Effector CD8-positive, alpha-beta T cell (primary cell): ENCODE results near the gene GNG14.
"Not testable (repeated sequence)": the region's sequence is repeated elsewhere in the genome, so short reads cannot be mapped to it uniquely, and the experiment has no call there.

ENCODE experiments used
- DNase-seq: peaks from one replicate; lab custom pipeline; 2025; lab: John Stamatoyannopoulos, UW

Gene GNG14

DNA sequence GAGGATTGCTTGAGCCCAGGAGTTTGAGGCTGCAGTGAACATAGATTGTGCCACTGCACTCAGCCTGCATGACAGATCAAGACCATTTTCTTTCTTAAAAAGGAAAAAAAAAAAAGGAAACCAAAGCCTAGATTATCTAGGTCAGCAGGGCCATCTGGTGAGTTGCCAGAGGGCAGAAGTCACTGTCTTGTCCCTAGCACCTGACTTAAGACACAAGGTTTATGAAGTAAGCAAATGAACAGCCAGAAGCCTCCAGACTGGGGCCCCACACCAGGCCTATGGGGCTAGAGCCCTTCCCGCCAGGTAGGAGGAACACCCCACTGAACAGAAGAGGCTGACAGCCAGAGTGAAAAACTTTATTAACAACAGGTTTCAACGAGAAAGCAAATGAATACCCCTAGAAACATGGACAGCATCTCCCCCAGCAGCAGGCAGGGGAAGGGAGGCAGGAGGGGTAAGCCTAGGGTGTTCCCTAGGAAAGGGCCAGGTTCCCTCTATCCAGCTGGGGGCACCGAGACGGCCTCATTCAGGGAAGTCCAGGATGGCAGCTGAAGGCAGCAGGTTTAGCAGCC lies 20.0 kb upstream of the GNG14 start:
- DNase-seq, result no peak

DNA sequence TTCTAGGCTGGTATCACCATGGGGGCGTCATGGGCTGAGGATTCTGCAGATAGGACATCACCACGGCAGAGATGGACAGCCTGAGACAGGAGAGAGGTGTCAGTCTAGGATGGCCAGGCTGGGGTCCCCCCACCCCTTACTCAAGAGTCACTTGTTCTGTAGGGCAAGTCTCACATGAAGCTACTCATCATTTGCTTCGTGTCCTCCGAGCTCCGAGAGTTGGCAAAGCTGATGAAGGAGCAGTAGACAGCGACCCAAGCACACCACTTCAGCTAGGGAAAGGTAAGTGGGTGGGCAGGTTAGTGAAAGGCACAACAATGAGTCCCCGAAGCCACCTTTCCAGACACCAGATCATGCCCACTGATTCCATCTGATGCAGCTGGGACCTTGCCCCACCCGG lies 19.5 kb upstream of the GNG14 start:
- DNase-seq, result no peak

DNA sequence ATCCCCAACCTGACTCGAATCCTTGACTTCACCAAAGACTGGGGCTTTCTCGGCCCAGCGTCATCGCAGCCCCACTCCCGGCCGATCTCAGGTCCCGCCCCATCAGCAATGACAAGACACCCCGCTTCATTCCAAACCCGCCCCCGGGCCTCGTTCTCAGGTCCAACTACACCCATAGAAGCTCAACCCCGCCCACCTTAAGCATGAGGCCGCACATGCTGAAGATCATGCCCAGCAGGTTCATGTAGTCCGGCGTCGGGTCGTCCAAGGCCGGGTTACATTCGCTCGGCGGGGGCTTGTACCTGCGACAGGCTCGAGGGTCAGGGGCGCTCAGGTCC lies 18.9 kb upstream of the GNG14 start:
- peak; percentile 74 for DNase-seq

DNA sequence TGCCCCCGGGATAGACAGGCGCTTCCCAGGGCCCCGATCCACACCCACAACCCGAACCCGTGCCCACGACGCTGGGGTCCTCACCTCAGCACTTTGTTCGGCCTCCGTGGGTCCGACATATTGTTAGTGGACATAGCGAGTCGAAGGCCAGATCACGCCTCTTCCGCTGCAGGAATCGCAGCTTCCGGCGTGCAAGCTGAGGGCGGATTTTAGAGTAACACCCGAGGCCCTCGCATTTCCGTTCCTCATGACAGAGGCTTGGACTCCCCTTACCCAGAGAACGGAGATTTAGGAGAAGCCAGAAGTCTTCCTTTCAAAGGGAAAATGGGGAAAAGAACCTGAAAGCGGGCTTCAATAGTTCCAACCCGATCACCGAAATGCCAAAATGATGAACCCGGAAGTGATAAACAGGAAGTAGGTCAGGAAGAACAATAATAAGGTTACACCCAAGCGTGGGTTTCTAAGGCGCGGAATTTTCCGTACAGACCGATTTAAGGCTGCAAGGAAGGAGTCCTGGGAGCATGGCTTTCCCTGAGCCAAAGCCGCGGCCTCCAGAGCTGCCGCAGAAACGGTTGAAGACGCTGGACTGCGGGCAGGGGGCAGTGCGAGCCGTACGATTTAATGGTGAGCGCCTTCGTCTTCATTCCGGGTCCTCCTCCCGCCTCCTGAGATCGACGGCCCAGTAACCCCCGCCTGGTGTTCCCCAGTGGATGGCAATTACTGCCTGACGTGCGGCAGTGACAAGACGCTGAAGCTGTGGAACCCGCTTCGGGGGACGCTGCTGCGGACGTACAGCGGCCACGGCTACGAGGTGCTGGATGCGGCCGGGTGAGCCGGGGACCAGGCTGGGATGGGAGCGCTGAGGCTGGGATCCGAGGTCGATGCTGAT lies 18.3 kb upstream of the GNG14 start:
- peak; percentile 54 for DNase-seq

DNA sequence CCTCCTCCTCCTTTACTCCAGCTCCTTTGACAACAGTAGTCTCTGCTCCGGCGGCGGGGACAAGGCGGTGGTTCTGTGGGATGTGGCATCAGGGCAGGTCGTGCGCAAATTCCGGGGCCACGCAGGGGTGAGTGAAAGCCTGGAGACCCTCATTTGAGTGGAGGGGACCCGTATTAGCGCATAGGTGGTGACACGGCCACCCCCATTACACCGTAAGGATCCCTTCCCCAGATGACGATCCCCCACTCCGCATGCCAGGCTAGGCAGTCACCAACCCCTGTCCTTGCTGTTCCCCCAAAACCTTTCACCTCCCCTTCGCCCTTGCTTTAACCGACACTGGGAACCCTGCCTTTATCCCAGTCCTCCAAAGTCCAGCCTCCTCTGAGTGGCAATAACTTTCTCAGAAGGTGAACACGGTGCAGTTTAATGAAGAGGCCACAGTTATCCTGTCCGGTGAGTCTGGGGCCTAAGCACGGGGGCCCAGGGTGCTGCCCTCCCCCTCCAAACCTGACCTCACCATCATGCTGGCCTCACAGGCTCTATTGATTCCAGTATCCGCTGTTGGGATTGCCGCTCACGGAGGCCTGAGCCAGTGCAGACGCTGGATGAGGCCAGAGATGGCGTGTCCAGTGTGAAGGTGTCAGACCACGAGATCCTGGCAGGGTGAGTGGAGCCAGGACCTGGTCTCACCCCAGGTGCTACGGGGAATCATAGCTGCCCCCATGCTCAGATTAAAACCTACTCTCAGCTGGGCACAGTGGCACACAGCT lies 17.5 kb upstream of the GNG14 start:
- no peak for DNase-seq

DNA sequence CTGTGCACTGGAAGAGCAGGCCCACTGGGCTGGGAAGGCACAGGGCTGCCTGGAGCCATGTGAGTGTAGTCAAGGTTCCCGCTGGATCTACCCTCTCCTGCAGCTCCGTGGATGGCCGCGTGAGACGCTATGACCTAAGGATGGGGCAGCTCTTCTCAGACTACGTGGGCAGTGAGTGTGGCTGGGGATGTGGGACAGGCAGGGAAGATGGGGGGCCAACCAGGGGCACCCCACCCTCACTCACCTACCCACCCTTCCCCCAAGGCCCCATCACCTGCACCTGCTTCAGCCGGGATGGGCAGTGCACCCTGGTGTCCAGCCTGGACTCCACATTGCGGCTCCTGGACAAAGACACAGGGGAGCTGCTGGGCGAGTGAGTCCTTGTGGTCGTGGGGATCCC lies 15.1 kb upstream of the GNG14 start:
- DNase-seq, result no peak

DNA sequence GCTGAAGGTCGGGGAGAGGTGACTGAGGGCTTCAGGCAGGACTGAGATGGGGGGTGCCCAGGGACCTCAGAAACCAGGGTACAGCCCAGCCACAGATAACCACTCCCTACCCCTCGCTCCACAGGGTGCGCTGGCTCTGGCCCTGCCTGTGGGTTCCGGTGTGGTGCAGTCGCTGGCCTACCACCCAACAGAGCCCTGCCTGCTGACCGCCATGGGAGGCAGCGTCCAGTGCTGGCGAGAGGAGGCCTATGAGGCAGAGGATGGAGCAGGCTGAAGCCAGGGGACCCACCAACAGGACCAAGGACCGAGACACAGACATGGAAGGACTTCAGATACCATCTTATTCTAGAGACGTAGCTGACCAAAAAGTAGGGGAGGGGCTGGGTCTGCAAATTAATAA lies 12.4 kb upstream of the GNG14 start:
- no peak for DNase-seq

DNA sequence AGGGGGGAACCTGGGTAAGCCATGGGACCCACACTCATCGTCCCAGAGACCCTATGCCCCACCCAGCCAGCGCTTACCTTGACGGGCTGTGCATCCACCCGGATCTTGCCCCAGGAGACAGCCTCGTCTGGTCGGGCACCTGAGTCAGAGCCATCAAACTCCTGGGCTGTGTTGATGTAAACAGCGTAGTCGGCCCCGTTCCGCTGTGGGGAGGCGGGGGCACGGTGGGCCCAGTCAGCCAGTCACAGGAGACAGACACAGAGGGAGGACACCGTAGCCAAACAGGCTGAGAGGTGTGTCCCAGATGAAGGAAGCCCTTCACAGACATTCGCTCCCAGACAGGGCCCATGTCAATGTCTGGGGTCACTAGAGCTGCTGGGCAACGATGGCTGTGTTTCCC lies 11.9 kb upstream of the GNG14 start:
- no peak for DNase-seq

DNA sequence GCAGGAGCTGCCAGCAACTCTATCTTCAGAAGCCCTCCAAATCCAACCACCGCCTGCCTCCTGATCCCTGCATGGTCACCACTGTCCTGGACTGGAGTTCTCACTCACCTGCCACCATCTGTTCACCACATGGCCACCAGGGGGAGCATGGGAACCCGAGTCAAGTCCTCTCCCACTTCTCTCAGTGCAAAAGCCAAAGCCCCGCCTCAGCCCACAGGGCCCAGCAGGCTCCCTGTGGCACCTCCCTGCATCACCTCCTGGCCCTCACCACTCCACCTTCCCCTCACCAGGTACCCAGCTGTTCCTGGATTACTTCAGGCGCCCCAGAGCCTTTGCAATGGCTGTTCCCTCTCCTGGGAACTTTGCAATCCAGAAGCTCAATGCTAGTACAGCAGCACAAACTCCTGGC lies 11.4 kb upstream of the GNG14 start:
- peak; percentile 76 for DNase-seq

DNA sequence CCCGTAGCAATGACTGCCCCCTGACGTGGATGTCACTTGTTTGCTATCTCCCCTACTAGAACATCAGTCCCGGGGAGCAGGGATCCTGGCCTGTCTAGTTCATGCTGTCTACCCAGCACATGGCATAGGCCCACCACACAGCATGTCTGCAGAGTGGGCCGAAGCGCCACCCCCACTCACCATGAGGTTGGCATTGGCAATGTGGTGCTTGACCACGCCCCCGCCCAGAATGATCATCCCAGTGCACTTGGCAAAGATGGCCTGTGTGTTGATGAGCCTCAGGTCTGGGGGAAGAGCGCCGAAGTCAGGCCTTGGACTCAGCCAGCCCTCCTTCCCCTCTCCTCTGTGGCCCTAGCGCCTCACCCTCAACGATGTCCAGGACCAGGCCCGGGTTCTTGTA lies 10.9 kb upstream of the GNG14 start:
- DNase-seq, result no peak

DNA sequence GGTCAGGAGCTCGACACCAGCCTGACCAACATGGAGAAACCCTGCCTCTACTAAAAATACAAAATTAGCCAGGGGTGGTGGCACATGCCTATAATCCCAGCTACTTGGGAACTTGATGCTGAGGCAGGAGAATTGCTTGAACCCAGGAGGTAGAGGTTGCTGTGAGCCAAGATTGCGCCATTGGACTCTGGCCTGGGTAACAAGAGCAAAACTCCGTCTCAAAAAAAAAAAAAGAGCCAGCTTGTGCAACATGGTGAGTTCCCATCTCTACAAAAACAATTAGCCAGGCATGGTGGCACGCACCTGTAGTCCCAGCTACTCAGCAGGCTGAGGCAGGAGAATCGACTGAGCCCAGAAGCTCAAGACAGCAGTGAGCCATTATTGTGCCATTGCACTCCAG lies 9.8 kb upstream of the GNG14 start:
- DNase-seq, result not testable (repeated sequence)

DNA sequence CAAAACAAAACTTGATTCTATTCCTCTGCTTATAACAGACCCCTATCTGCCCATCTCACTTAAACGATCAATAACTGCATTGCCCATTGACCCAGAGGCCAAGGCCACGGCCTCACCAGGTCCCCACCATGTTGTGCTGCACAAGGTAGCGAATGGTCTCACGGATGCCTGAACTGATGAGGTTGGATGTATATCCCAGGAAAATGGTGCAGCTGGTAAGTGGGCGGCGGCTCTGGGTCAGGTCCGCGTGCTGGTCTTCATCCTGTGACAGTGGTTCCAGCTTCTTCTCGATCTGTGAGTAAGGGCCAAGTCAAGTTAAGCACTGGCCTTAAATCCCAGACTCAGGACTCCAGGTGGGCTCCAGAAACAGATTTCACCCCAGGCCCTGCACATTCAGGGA lies 7.8 kb upstream of the GNG14 start:
- DNase-seq, result no peak

DNA sequence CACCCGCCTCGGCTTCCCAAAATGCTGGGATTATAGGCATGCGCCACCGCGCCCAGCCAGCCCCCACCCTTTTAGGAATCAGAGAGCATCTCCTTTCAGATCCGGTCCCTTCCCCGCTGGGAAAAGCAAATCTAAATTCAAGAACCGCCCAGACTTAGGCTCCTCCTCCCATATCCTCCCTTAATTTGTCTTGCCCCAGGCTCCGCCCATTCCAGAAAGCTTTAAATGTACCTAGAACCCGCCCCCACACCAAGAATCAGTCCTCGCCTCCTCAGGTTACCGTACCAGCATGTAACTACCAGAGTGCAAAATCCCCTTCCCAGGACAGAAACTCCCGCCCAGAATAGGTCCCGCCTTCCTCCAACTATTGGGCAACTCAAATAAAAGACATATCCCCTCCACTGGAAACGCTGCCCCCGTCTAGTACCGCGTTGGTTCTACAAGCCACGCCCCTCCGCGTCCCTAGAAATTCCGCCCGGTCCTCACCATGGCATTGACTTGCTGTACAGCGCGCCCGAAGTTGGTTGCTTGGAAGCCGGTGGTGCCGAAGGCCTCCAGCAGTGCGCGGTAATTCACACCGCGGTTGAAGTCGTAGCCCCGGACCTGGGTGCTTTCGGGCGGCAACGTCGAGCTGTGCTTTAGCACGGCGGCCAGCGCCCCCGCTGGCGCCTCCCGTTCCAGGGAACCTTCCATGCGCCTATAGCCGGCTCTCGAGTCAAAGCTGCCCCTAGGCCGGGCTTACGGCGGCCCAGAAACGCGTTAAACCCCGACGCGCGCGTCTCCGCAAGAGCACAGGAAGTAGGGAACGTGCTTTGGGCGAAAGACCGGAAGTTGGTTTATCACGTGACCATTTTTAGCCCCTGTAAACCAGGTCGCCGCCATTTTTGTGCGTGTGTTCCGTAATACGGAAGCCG lies 6.5 kb upstream of the GNG14 start, which contains the start of gene DHPS:
Gene DHPS, minus strand, starts transcription at position 807 of the 914 bp plus-strand sequence. Its CDS starts 114 bp downstream, at position 693.
- peak; percentile 83 for DNase-seq

DNA sequence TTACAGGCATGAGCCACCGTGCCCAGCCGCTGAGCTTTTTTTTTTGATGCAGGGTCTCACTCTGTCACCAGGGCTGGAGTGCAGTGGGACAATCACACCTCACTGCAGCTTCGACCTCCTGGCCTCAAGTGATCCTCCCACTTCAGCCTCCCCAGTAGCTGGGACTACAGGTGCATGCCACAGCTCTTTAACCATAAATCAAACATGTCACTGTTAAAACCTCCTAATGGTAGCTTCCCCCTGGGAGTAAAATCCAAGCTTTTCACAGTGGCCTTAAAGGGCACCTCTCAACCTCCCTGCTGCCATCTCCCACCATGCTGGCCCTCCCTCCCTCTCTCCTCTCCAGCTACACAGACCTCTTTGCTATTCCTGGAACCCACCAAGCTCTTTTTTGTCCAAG lies 2.0 kb upstream of the GNG14 start:
- no peak for DNase-seq

DNA sequence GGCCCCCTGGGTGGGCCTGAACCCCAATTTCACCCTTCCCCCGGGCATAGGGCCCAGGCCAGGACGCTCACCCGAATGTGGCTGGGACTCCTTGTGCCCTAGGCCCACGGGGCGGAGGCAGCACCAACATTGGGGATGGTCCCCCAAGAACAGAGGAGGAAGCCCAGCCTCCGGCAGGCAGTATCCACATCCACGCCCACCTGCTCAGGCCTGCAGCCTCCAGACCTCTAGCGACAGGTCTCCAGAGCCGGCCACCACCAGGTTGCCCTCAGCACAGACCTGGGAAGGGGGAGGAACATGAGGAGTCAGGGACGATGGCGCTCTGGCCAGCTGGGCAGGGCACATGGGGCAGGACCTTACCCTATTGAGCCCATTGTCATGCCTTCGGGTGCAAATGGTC lies 1.2 kb downstream of the GNG14 start:
- no peak for DNase-seq

DNA sequence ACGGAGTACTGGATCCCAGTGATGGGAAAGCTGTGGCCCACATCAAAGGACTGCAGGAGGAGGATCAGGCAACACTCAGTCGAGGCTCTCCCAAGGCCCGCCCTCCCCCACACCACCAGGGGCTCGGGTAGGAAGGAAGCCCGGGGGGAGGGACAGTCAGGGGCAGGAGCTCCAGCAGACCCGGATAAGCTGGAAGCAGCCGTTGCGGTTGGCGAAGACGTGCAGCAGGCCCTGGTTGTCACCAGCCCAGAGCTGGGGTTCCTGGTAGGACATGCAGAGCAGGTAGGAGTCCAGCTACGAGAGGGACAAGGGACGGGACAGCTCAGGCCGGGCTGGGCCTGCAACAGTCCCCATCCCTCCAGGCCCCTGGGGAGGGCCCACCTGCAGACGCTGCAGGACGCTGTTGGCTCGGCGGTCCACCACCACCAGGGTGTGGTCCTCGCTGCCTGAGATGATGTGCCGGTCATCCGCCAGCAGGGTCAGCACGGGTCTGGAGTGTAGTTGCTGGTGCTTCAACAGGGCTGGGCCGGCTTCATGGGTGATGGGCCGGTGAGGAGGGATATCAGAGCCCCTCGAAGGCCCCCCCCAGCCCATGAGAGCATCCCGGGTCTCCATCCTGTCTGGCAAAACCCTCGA lies 1.9 kb downstream of the GNG14 start:
- no peak for DNase-seq

DNA sequence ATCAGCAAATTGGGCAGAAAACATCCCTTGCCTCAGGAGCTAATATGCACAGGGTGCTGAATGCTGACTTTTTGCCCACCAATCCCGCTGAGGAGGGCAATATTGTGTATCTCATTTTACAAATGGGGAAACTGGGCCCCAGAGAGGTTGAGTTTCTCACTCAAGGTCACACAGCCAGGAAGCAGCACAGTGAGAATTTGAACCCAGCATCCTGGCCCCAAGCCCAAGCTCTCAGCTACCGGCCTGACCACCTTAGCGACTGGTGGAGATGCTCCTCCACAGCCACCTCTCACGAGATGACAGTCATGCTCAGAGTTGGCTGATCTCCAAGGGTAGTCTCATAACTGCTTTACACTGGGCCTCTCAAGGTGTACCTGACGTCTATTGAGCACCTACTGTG lies 5.2 kb downstream of the GNG14 start:
- no peak for DNase-seq

DNA sequence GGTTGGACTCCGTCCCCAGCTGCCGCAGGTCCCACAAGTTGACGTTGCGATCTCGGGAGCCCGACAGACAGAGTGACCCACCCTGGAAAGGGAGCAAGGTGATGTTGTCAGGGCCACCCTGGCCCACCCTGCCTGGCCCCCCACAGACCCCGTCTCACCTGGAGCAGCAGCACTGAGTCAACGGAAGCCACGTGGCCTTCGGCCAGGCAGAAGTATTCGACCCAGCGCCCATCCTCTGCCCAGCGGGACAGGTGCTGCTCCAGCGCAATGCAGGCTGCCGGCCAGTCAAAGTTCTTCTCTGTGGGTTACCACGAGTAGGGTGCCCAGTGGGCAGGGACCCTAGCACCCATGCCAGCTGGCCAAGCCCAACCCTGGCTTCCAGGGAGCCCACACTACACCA lies 6.8 kb downstream of the GNG14 start:
- no peak for DNase-seq

DNA sequence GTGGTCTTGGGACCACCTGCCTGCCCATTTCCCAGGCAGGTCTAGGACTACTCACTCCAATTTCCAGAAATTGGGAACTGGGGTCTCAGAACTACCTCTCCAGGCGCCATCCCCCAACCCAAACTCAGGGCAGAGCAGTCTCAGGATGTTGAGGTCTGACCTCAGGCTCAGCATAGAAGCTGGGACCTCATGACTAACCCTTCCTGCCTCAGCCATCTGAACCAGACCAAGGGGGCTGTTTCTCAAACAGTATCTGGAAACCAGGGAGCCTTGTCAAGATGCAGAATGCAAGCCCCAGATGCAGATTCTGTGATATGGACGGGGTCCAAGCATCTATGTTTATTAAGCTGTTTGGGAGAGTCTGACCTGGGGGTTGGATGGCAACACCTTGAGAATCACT lies 7.3 kb downstream of the GNG14 start:
- DNase-seq, result no peak

DNA sequence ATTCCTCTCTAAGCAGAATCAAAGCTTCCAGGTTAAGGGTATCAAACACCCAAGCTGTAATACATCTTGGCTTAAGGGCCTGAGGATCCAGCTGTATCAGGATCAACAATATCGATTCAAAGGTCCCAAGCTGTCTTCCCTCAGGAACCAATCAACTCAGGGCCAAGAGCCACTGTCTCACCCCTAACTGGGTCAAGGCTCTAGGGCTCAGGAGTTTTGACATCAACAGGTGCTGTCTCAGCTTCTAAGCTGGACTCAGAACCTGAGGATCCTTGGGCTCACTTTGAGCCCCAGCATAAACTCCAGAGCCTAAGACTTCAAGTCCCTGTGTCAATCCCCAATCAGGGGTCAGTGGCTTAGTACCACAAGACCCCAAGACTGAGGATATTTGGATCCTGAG lies 7.7 kb downstream of the GNG14 start:
- DNase-seq, result no peak

DNA sequence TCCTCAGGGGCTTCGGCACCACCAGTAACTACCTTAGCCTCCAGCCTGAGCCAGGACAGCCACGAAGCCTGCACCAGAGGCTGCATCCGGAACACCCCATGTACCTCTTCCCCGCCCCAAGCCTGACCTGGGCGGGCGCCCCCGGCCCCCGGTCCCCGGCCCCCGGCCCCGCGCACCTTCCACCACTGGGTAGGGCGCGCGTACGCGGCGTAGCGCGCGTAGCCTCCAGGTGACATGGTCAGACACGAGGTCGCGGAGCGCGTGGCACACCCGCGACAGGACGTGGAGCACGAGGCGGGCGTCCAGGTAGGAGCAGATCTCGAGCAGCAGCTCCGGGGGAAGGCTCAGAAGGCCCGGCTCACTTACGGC lies 8.2 kb downstream of the GNG14 start:
- DNase-seq, result no peak
